Retinal pigment epithelial cell (primary cell): Measurements from ENCODE around the gene TCF20.

Source experiments
- DNase-seq: peaks from one replicate; pipeline ENCODE4 v3.0.0-alpha.2; 2010; ENCODE audit warnings: low read depth
- H3K4me3 ChIP-seq: 2 replicates; pipeline ENCODE4 v1.5.1; 2011; ENCODE audit warnings: mild to moderate bottlenecking, low read length, control low read depth, moderate library complexity
- CTCF ChIP-seq: conservative IDR thresholded peaks from 2 replicates; pipeline ENCODE4 v1.5.1; 2011; ENCODE audit warnings: low read depth, low read length, control low read depth, inconsistent platforms

Gene TCF20

GRCh38 chr22:42300259-42301076 lies 30.0 kb upstream of the TCF20 start:
- DNase-seq, result no peak
- no peak for TF ChIP-seq CTCF
- no peak overlapping the region for H3K4me3 ChIP-seq

- no peak for TF ChIP-seq CTCF
- DNase-seq, result no peak
- H3K4me3 ChIP-seq, result no peak overlapping the region
These were observed 29.3 kb upstream of the TCF20 start for GRCh38 chr22:42299586-42300258.

- no peak for TF ChIP-seq CTCF
- DNase-seq, result no peak
- no peak overlapping the region for H3K4me3 ChIP-seq
These were observed 28.3 kb upstream of the TCF20 start for GRCh38 chr22:42298746-42299145.

GRCh38 chr22:42297778-42298177 lies 27.3 kb upstream of the TCF20 start:
- DNase-seq, result no peak
- H3K4me3 ChIP-seq, result no peak overlapping the region
- no peak for TF ChIP-seq CTCF

GRCh38 chr22:42296883-42297282 lies 26.4 kb upstream of the TCF20 start:
- DNase-seq, result no peak
- H3K4me3 ChIP-seq, result no peak overlapping the region
- no peak for TF ChIP-seq CTCF

GRCh38 chr22:42296381-42296853 lies 26.0 kb upstream of the TCF20 start:
- no peak for DNase-seq
- peak; percentile 58 for TF ChIP-seq CTCF
- H3K4me3 ChIP-seq, result no peak overlapping the region
